ENCODE results near the gene TMEM165.
"Not testable (repeated sequence)": the region's sequence is repeated elsewhere in the genome, so short reads cannot be mapped to it uniquely, and the experiment has no call there.

Gene TMEM165

GRCh38 chr4:55395529-55396307 is at the start of gene TMEM165:
Gene TMEM165 (plus strand): TSS chr4:55395957. CDS start chr4:55396190, 233 bp downstream.
- in situ Hi-C loops (cut with MboI; ENCODE audit: low sequenced_read_pairs, unreplicated experiment) = no loop called here
- DNase-seq (ENCODE audit: low spot score) = peak; percentile 95
- TF ChIP-seq, protein P1, sequence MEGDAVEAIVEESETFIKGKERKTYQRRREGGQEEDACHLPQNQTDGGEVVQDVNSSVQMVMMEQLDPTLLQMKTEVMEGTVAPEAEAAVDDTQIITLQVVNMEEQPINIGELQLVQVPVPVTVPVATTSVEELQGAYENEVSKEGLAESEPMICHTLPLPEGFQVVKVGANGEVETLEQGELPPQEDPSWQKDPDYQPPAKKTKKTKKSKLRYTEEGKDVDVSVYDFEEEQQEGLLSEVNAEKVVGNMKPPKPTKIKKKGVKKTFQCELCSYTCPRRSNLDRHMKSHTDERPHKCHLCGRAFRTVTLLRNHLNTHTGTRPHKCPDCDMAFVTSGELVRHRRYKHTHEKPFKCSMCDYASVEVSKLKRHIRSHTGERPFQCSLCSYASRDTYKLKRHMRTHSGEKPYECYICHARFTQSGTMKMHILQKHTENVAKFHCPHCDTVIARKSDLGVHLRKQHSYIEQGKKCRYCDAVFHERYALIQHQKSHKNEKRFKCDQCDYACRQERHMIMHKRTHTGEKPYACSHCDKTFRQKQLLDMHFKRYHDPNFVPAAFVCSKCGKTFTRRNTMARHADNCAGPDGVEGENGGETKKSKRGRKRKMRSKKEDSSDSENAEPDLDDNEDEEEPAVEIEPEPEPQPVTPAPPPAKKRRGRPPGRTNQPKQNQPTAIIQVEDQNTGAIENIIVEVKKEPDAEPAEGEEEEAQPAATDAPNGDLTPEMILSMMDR (IDR thresholded peaks at IDR 0.05; ENCODE audit: borderline replicate concordance, control extremely low read depth, extremely low read depth, insufficient read depth, missing control alignments) = no peak

DNA sequence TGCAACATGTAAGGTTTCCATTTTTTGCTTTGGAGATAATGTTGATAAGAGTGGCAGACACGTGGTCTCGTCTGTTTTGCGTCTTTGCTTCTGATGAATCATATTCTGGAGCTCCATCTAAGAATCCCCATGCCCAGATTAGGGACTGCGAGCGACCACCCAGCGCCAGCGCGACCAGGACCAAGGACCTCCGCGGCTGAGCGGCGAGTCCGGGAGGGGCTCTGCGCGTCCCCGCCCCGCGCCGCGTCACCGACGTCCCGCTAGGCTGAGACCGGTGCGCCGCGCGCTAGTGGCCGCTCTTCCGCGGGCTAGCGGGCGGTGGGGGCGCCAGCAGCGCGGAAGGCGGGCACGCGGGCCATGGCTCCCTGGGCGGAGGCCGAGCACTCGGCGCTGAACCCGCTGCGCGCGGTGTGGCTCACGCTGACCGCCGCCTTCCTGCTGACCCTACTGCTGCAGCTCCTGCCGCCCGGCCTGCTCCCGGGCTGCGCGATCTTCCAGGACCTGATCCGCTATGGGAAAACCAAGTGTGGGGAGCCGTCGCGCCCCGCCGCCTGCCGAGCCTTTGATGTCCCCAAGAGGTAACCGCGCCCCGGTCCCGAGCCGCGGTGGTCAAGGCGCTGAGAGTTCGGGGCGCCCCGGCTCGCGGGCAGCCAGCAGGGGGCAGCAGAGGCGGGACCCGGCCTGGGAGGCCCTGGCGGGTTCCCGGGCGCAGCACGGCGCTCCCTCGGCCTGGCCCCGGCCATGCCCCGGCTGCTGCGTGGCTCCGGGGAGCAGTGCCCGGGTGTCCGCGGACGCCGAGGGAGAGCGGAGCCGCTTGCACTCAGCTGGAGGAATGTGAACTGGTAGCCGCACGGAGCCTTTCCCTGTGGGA is 49.5 kb upstream of the TMEM165 start, which contains the start of gene SRD5A3:
SRD5A3 (plus strand) TSS at position 263 of the 871 bp plus-strand sequence; CDS start at position 358, 95 bp downstream.
- in situ Hi-C loops (cut with MboI; ENCODE audit: low sequenced_read_pairs, unreplicated experiment) = loop anchor here (25.0 kb wide), 1 partner anchor 391 kb away; no protein-coding TSS in a partner anchor
- peak; percentile 94 for DNase-seq (ENCODE audit: low spot score)
- TF ChIP-seq, protein P1 (IDR thresholded peaks at IDR 0.05; ENCODE audit: borderline replicate concordance, control extremely low read depth, extremely low read depth, insufficient read depth, missing control alignments) = peak; percentile 96

GRCh38 chr4:55346851-55347255 is 48.9 kb upstream of the TMEM165 start:
- no peak for DNase-seq (ENCODE audit: low spot score)
- in situ Hi-C loops (cut with MboI; ENCODE audit: low sequenced_read_pairs, unreplicated experiment) = loop anchor here (25.0 kb wide), 1 partner anchor 390 kb away; no protein-coding TSS in a partner anchor
- TF ChIP-seq, protein P1 (IDR thresholded peaks at IDR 0.05; ENCODE audit: borderline replicate concordance, control extremely low read depth, extremely low read depth, insufficient read depth, missing control alignments) = no peak

- no peak for DNase-seq (ENCODE audit: low spot score)
- TF ChIP-seq, protein P1 (IDR thresholded peaks at IDR 0.05; ENCODE audit: borderline replicate concordance, control extremely low read depth, extremely low read depth, insufficient read depth, missing control alignments) = no peak
- in situ Hi-C loops (cut with MboI; ENCODE audit: low sequenced_read_pairs, unreplicated experiment) = loop anchor here (25.0 kb wide), 1 partner anchor 390 kb away; no protein-coding TSS in a partner anchor
These were observed 48.0 kb upstream of the TMEM165 start for GRCh38 chr4:55347610-55348228.

GRCh38 chr4:55348466-55348865 is 47.3 kb upstream of the TMEM165 start:
- in situ Hi-C loops (cut with MboI; ENCODE audit: low sequenced_read_pairs, unreplicated experiment) = loop anchor here (25.0 kb wide), 1 partner anchor 389 kb away; no protein-coding TSS in a partner anchor
- no peak for DNase-seq (ENCODE audit: low spot score)
- TF ChIP-seq, protein P1 (IDR thresholded peaks at IDR 0.05; ENCODE audit: borderline replicate concordance, control extremely low read depth, extremely low read depth, insufficient read depth, missing control alignments) = no peak

DNA sequence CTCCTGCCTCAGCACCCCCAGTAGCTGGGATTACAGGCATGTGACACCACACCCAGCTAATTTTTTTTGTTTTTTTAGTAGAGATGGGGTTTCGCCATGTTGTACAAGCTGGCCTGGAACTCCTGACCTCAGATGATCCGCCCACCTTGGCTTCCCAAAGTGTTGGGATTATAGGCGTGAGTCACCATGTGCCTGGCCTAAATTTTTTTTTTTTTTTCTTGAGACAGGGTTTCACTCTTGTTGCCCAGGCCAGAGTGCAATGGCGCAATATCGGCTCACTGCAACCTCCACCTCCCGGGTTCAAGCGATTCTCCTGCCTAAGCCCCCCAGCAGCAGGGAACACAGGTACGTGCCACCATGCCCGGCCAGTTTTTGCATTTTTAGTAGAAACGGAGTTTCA is 44.9 kb upstream of the TMEM165 start:
- DNase-seq (ENCODE audit: low spot score); in situ Hi-C loops (cut with MboI; ENCODE audit: low sequenced_read_pairs, unreplicated experiment): not testable (repeated sequence)
